CD4-positive, alpha-beta memory T cell (primary cell): Measurements from ENCODE around the gene HLX. TPM values are rescaled to one million over a fixed set of nuclear protein-coding genes. Genes with fewer than 3 reads are reported as not detected.

Experiments used
- CTCF ChIA-PET: fragments of 350-600 bp; sonication (Branson Sonifier 250); formaldehyde crosslinking; loops from one replicate; lab custom pipeline; 2021; ENCODE audit warnings: inconsistent platforms; ENCODE audit not compliant: partially characterized antibody; lab: Charles Lee
- POLR2A ChIA-PET: fragments of 350-600 bp; sonication (Branson Sonifier 250); formaldehyde crosslinking; loops from one replicate; lab custom pipeline; 2021; ENCODE audit not compliant: partially characterized antibody; lab: Charles Lee
- DNase-seq, 5 donors: peaks; one replicate each; pipeline versions ENCODE4 v3.0.0 to v3.0.0-alpha.2; 2020 to 2022; ENCODE audit warnings: mixed read lengths in 1 of 5
- H3K27ac ChIP-seq: one replicate; pipeline ENCODE4 v1.7.0; 2013; ENCODE audit warnings: low read depth, low read length
- H3K27me3 ChIP-seq: 2 replicates; pipeline ENCODE4 v1.7.0; 2013; ENCODE audit warnings: mild to moderate bottlenecking, low read length, moderate library complexity; ENCODE audit not compliant: insufficient read depth
- H3K36me3 ChIP-seq: 2 replicates; pipeline ENCODE4 v1.7.0; 2013; ENCODE audit warnings: mild to moderate bottlenecking, low read length, moderate library complexity; ENCODE audit not compliant: insufficient read depth
- H3K4me1 ChIP-seq: 2 replicates; pipeline ENCODE4 v1.7.0; 2013; ENCODE audit warnings: mild to moderate bottlenecking, low read length, moderate library complexity; ENCODE audit not compliant: insufficient read depth
- H3K4me3 ChIP-seq, 2 donors: one replicate each; pipeline ENCODE4 v1.7.0; 2013; ENCODE audit warnings: low read length in 2 of 2, mild to moderate bottlenecking in 1 of 2
- H3K9me3 ChIP-seq, 2 donors: one replicate each; pipeline ENCODE4 v1.7.0; 2013; ENCODE audit warnings: low read length in 2 of 2, control low read depth in 1 of 2; ENCODE audit not compliant: control insufficient read depth in 1 of 2
- H3K27ac Mint-ChIP-seq, 7 donors: one replicate each; pipeline ENCODE4 v1.8.0; 2020 to 2021; ENCODE audit warnings: mixed read lengths in 7 of 7, mild to moderate bottlenecking in 6 of 7, inconsistent platforms in 3 of 7, moderate library complexity in 3 of 7
- H3K27me3 Mint-ChIP-seq, 2 donors: one replicate each; pipeline ENCODE4 v1.8.0; 2020 to 2021; ENCODE audit warnings: mixed read lengths in 2 of 2
- H3K36me3 Mint-ChIP-seq, 2 donors: one replicate each; pipeline ENCODE4 v1.8.0; 2020 to 2021; ENCODE audit warnings: mixed read lengths in 2 of 2, inconsistent platforms in 1 of 2, mild to moderate bottlenecking in 1 of 2
- H3K4me1 Mint-ChIP-seq, 4 donors: one replicate each; pipeline ENCODE4 v1.8.0; 2020 to 2021; ENCODE audit warnings: mixed read lengths in 4 of 4, mild to moderate bottlenecking in 1 of 4
- H3K4me3 Mint-ChIP-seq, 8 donors: one replicate each; pipeline ENCODE4 v1.8.0; 2020 to 2021; ENCODE audit warnings: mixed read lengths in 8 of 8, mild to moderate bottlenecking in 7 of 8, moderate library complexity in 6 of 8, inconsistent platforms in 3 of 8
- H3K9me3 Mint-ChIP-seq, 8 donors: one replicate each; pipeline ENCODE4 v1.8.0; 2020 to 2021; ENCODE audit warnings: mixed read lengths in 8 of 8, mild to moderate bottlenecking in 5 of 8, inconsistent platforms in 3 of 8, moderate library complexity in 1 of 8
- intact Hi-C: fragments of 100-400 bp; cut with micrococcal nuclease; formaldehyde crosslinking; loops from one replicate; pipeline ENCODE4 v1.15.1; 2023
- polyA plus RNA-seq, 2 donors: library from polyadenylated mRNA; unstranded; fragments of 300-500 nt; fragmentation: Illumina TruSeq; gene quantifications; one replicate each; pipeline ENCODE4 v1.2.3, GENCODE V29; 2021
- total RNA-seq, 2 experiments: library from RNA; stranded (reverse); gene quantifications; one replicate each; pipeline ENCODE4 v1.2.3, GENCODE V29; 2021

HLX gene
- total and polyA plus RNA-seq, 4 experiments from 2014 or later = 0.14 to 0.20 TPM; not detected in 2

DNA sequence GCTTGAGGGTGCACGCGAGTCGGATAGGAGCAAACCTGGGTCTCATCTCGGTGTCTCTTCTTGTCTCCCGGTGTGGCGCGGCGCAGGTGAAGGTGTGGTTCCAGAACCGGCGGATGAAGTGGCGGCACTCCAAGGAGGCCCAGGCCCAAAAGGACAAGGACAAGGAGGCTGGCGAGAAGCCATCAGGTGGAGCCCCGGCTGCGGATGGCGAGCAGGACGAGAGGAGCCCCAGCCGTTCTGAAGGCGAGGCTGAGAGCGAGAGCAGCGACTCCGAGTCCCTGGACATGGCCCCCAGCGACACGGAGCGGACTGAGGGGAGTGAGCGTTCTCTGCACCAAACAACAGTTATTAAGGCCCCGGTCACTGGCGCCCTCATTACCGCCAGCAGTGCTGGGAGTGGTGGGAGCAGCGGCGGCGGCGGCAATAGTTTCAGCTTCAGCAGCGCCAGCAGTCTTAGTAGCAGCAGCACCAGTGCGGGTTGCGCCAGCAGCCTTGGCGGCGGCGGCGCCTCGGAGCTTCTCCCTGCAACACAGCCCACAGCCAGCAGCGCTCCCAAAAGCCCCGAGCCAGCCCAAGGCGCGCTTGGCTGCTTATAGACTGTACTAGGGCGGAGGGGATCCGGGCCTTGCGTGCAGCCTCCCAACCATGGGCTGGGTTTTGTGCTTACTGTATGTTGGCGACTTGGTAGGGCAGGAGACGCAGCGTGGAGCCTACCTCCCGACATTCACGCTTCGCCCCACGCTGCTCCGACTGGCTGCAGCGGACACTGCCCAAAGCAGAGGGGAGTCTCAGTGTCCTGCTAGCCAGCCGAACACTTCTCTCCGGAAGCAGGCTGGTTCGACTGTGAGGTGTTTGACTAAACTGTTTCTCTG, 5.1 kb downstream of the HLX start:
- no peak for DNase-seq
- Histone ChIP-seq H3K4me3 (no peak overlapping the region), H3K4me1 (peaks cover 16% of the 10 kb centered on the region), H3K9me3 (no peaks in the 10 kb centered on the region), H3K36me3 (no peaks in the 10 kb centered on the region), H3K27ac (no peak overlapping the region), H3K27me3 (peaks cover 17% of the 10 kb centered on the region)
- Mint-ChIP-seq H3K9me3 (peaks cover 0 to 4% (median 1%) of the 10 kb centered on the region in 8 donors), H3K27ac (no peak overlapping the region), H3K36me3 (no peaks in the 10 kb centered on the region), H3K4me3 (peak overlapping the region in 1 of 8 donors; percentile 56), H3K27me3 (peaks cover 50 to 52% of the 10 kb centered on the region in 2 donors), H3K4me1 (peaks cover 6 to 21% (median 11%) of the 10 kb centered on the region in 4 donors)
- intact Hi-C loops = no loop called here
- CTCF ChIA-PET = no interaction called here
- POLR2A ChIA-PET = no interaction called here

DNA sequence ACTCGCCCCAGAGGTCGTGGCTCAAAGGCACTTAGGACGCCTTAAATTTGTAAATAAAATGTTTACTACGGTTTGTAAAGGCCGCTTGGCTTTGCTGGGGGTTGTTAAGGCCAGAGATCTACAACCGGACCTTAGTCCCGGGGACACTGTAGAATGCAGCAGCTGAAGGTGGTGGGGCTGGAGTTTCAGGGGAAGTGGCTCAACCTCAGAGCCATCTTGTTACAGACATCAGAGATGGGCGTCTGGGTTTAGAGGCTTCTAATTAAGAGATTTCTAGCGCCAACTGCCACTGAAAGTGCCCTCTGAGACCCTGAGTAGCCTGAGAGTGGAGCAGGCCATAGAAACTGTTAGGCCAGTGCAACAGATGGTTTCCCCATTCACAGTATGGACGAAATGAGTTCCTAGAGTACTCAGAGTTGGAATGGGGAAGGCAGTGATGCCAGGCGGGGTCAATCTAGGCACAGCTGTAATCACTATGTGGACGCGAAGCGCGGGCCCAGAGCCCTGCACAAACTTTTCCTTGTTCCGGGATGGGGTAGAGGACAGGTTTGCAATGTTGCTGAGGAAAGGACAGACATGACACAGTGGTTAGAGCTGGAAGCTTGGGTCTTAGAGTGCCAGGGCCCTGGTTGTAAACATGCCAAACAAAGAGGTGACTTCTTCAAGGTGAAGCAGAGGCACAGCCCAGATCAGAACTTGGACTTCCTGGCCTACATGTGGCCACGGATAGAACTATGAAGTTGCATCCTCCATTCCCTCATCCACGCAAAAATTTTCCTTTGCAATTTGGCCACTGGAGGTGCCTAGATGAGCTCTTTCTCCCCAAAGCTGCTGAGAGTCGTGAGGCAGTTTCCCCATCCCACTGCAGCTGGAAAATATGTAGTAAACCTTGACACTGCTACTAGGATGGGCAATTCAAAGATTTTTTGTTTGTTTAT, 6.0 kb downstream of the HLX start:
- peaks cover 6 to 18% (median 11%) of the 10 kb centered on the region in 4 donors for H3K4me1 Mint-ChIP-seq
- peaks cover 56 to 58% of the 10 kb centered on the region in 2 donors for H3K27me3 Mint-ChIP-seq
- no peak overlapping the region for H3K4me3 Mint-ChIP-seq
- peaks cover 14% of the 10 kb centered on the region for H3K4me1 ChIP-seq
- no peaks in the 10 kb centered on the region for H3K9me3 ChIP-seq
- ChIA-PET CTCF (no interaction called here), POLR2A (no interaction called here)
- H3K36me3 ChIP-seq = no peaks in the 10 kb centered on the region
- no peaks in the 10 kb centered on the region for H3K36me3 Mint-ChIP-seq
- H3K9me3 Mint-ChIP-seq = peaks cover 0 to 4% (median 1%) of the 10 kb centered on the region in 8 donors
- H3K27ac Mint-ChIP-seq = no peak overlapping the region
- peaks cover 21% of the 10 kb centered on the region for H3K27me3 ChIP-seq
- no peak for DNase-seq
- H3K4me3 ChIP-seq = no peak overlapping the region
- H3K27ac ChIP-seq = no peak overlapping the region
- intact Hi-C loops = no loop called here

- Mint-ChIP-seq H3K36me3 (peaks cover 0 to 3% of the 10 kb centered on the region in 2 donors), H3K9me3 (peaks cover 0 to 4% (median under 1%) of the 10 kb centered on the region in 8 donors), H3K27me3 (peaks cover 54 to 58% of the 10 kb centered on the region in 2 donors), H3K4me1 (peaks cover under 1 to 11% (median 4%) of the 10 kb centered on the region in 4 donors), H3K27ac (no peak overlapping the region), H3K4me3 (no peak overlapping the region)
- Histone ChIP-seq H3K27me3 (peaks cover 17% of the 10 kb centered on the region), H3K36me3 (no peaks in the 10 kb centered on the region), H3K4me3 (no peak overlapping the region), H3K4me1 (peaks cover 7% of the 10 kb centered on the region), H3K9me3 (no peaks in the 10 kb centered on the region), H3K27ac (no peak overlapping the region)
- ChIA-PET POLR2A (no interaction called here), CTCF (no interaction called here)
- intact Hi-C loops = no loop called here
- no peak for DNase-seq
Measured at GRCh38 chr1:220885971-220886370, 6.7 kb downstream of the HLX start.

- H3K4me1 Mint-ChIP-seq = peaks cover 0 to 8% (median 1%) of the 10 kb centered on the region in 4 donors
- H3K9me3 ChIP-seq = no peaks in the 10 kb centered on the region
- peaks cover 0 to 3% of the 10 kb centered on the region in 2 donors for H3K36me3 Mint-ChIP-seq
- no peak overlapping the region for H3K27ac ChIP-seq
- H3K27me3 Mint-ChIP-seq = peaks cover 54 to 58% of the 10 kb centered on the region in 2 donors
- H3K27ac Mint-ChIP-seq = no peak overlapping the region
- H3K36me3 ChIP-seq = no peaks in the 10 kb centered on the region
- peaks cover under 1% of the 10 kb centered on the region for H3K4me1 ChIP-seq
- CTCF ChIA-PET = no interaction called here
- DNase-seq = no peak
- POLR2A ChIA-PET = no interaction called here
- H3K9me3 Mint-ChIP-seq = peaks cover 0 to 4% (median 1%) of the 10 kb centered on the region in 8 donors
- H3K4me3 ChIP-seq = no peak overlapping the region
- no peak overlapping the region for H3K4me3 Mint-ChIP-seq
- intact Hi-C loops = no loop called here
- peaks cover 14% of the 10 kb centered on the region for H3K27me3 ChIP-seq
Measured at GRCh38 chr1:220886470-220887201, 7.4 kb downstream of the HLX start.

GRCh38 chr1:220887202-220887519, 7.9 kb downstream of the HLX start:
- no peak for DNase-seq
- no peak overlapping the region for H3K4me3 Mint-ChIP-seq
- POLR2A ChIA-PET = no interaction called here
- intact Hi-C loops = no loop called here
- CTCF ChIA-PET = no interaction called here
- peaks cover 51 to 60% of the 10 kb centered on the region in 2 donors for H3K27me3 Mint-ChIP-seq
- peaks cover 0 to 4% (median 2%) of the 10 kb centered on the region in 8 donors for H3K9me3 Mint-ChIP-seq
- Histone ChIP-seq H3K4me3 (no peak overlapping the region), H3K27me3 (peaks cover 13% of the 10 kb centered on the region), H3K36me3 (no peaks in the 10 kb centered on the region), H3K4me1 (no peaks in the 10 kb centered on the region), H3K27ac (no peak overlapping the region), H3K9me3 (no peaks in the 10 kb centered on the region)
- no peak overlapping the region for H3K27ac Mint-ChIP-seq
- peaks cover 0 to 3% of the 10 kb centered on the region in 2 donors for H3K36me3 Mint-ChIP-seq
- peaks cover 0 to 5% (median 2%) of the 10 kb centered on the region in 4 donors for H3K4me1 Mint-ChIP-seq

DNA sequence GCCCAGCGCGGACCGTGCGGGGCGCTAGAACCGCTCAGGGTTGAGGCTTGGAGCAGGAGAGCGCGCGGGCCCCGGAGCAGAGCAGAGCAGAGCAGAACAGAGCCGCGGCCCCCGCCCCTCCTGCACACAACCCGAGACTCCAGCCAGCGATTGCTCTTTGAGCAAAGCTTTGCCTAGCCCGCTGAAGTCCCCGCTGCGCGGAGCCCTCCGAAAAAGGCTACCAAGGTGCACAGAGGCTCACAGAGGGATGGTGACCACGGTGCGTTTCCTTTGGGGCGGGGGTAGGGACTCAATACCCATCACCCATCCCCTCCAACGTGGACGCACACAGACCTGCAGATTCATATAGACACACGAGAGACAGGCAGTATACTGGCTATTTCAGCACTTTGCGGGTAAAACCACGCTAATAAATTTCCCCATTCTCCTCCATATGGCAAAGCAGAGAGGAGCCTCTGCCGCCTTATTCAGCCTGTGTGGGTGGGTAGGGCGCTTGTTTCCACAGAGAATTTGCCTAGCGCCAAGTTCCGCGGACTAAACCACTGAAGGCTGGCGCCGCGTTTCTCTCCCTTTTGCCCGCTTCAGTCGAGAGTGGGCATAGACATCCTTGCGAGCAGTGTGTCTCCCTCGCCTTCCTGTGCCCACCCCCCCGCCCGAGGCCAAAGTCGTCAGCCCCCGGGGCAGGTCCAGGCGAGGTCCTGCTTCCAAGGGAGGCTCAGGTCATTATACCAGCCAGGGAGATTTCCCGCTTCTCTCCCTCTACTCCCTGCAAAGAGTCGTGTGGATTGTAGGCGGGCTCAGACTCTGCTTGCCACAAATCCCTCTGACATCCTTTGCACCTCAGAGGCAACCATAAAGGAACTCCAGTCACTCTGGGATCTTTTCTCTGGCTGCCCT, 8.5 kb downstream of the HLX start:
- peaks cover 12% of the 10 kb centered on the region for H3K27me3 ChIP-seq
- intact Hi-C loops = no loop called here
- Mint-ChIP-seq H3K4me1 (peaks cover 0 to 5% (median 3%) of the 10 kb centered on the region in 4 donors), H3K4me3 (peak overlapping the region in 1 of 8 donors; percentile 13), H3K9me3 (peaks cover 0 to 7% (median 1%) of the 10 kb centered on the region in 8 donors), H3K27me3 (peaks cover 51 to 64% of the 10 kb centered on the region in 2 donors), H3K27ac (no peak overlapping the region), H3K36me3 (peaks cover 0 to 3% of the 10 kb centered on the region in 2 donors)
- no peaks in the 10 kb centered on the region for H3K4me1 ChIP-seq
- ChIA-PET CTCF (no interaction called here), POLR2A (no interaction called here)
- H3K9me3 ChIP-seq = no peaks in the 10 kb centered on the region
- DNase-seq = no peak
- no peaks in the 10 kb centered on the region for H3K36me3 ChIP-seq
- no peak overlapping the region for H3K4me3 ChIP-seq
- H3K27ac ChIP-seq = no peak overlapping the region
